ENCODE measurements around the gene SLC2A14. TPM values are rescaled to one million over a fixed set of nuclear protein-coding genes. Genes with fewer than 3 reads are reported as not detected.

Gene SLC2A14
- under 0.01 TPM in 1 of 2 replicates, not detected in the other for total RNA-seq

GRCh38 chr12:7872566-7873319 is at the start of gene SLC2A14:
Gene SLC2A14 (minus strand): TSS chr12:7872915. CDS start chr12:7869880, 3,035 bp downstream.

GRCh38 chr12:7788884-7789528 is 83.7 kb downstream of the SLC2A14 start, which contains the start of gene NANOG:
Gene NANOG (plus strand): TSS chr12:7789402. CDS start chr12:7789615, 213 bp downstream.

Other genes with a start within 250 kb of the SLC2A14 start
- gene APOBEC1, start 207.0 kb downstream of the SLC2A14 start, total RNA-seq, result not detected in 2 replicates
- gene GDF3, start 177.1 kb downstream of the SLC2A14 start, total RNA-seq, result not detected in 2 replicates
- gene DPPA3, start 161.5 kb downstream of the SLC2A14 start, total RNA-seq, result not detected in 2 replicates
- gene CLEC4C, start 125.5 kb downstream of the SLC2A14 start, total RNA-seq, result not detected in 2 replicates
- gene NANOGNB, start 107.7 kb downstream of the SLC2A14 start, total RNA-seq, result not detected in 2 replicates
- under 0.01 TPM in 1 of 2 replicates, not detected in the other for gene NANOG, start 83.5 kb downstream of the SLC2A14 start, total RNA-seq
- 4.7 and 15.0 TPM in 2 replicates for gene SLC2A3, start 63.3 kb upstream of the SLC2A14 start, total RNA-seq
- gene FOXJ2, start 159.8 kb upstream of the SLC2A14 start, total RNA-seq, result 6.5 and 11.4 TPM in 2 replicates
- 0.14 TPM in 1 of 2 replicates, not detected in the other for gene C3AR1, start 193.4 kb upstream of the SLC2A14 start, total RNA-seq
- gene NECAP1, start 209.4 kb upstream of the SLC2A14 start, total RNA-seq, result 42.2 and 69.0 TPM in 2 replicates

All from nasal cavity respiratory epithelium epithelial cell of viscerocranial mucosa (primary cell).